ENCODE measurements around the gene GJC2.
A peak's percentile ranks its signal among the peaks of the same experiment; 100 is the strongest.
"Not testable (repeated sequence)": the region's sequence is repeated elsewhere in the genome, so short reads cannot be mapped to it uniquely, and the experiment has no call there.

GJC2 gene

GRCh38 chr1:228149406-228150119, at the start of gene GJC2:
TSS of gene GJC2 (plus strand) at chr1:228149930. CDS start at chr1:228157759, 7,829 bp downstream.
- no peak for FAIRE-seq

GRCh38 chr1:228100822-228101613, 48.7 kb upstream of the GJC2 start:
- no peak for FAIRE-seq
- no peak for DNase-seq (ENCODE audit: insufficient read length, low spot score)

More at GRCh38 chr1:228149406-228150119, at the start of gene GJC2:
- DNase-seq (ENCODE audit: insufficient read length, low spot score): no peak

- no peak for FAIRE-seq
- DNase-seq (ENCODE audit: insufficient read length, low spot score): no peak
Measured at GRCh38 chr1:228101614-228101993, 48.1 kb upstream of the GJC2 start.

GRCh38 chr1:228101994-228102790, 47.5 kb upstream of the GJC2 start:
- FAIRE-seq (peak; percentile 20), DNase-seq (ENCODE audit: insufficient read length, low spot score) (no peak)

- FAIRE-seq (peak; percentile 99), DNase-seq (ENCODE audit: insufficient read length, low spot score) (peak; percentile 98)
Measured at GRCh38 chr1:228102791-228103620, 46.7 kb upstream of the GJC2 start, which contains the start of gene C1orf35. TSS of gene C1orf35 (minus strand) at chr1:228103325. CDS start at chr1:228103227, 98 bp downstream.

GRCh38 chr1:228104526-228105269, 45.0 kb upstream of the GJC2 start:
- FAIRE-seq: no peak
- DNase-seq (ENCODE audit: insufficient read length, low spot score): no peak

GRCh38 chr1:228105270-228105995, 44.3 kb upstream of the GJC2 start:
- DNase-seq (ENCODE audit: insufficient read length, low spot score): no peak
- no peak for FAIRE-seq

GRCh38 chr1:228105996-228106799, 43.5 kb upstream of the GJC2 start:
- no peak for DNase-seq (ENCODE audit: insufficient read length, low spot score)
- FAIRE-seq: no peak

GRCh38 chr1:228106800-228107054, 43.0 kb upstream of the GJC2 start:
- FAIRE-seq: no peak

GRCh38 chr1:228107636-228108035, 42.1 kb upstream of the GJC2 start:
- no peak for FAIRE-seq
- no peak for DNase-seq (ENCODE audit: insufficient read length, low spot score)

More at GRCh38 chr1:228106800-228107054, 43.0 kb upstream of the GJC2 start:
- DNase-seq (ENCODE audit: insufficient read length, low spot score): no peak

GRCh38 chr1:228108055-228108690, 41.6 kb upstream of the GJC2 start:
- FAIRE-seq (no peak), DNase-seq (ENCODE audit: insufficient read length, low spot score) (no peak)

GRCh38 chr1:228108742-228109072, 41.0 kb upstream of the GJC2 start:
- no peak for DNase-seq (ENCODE audit: insufficient read length, low spot score)
- no peak for FAIRE-seq

GRCh38 chr1:228109073-228109961, 40.4 kb upstream of the GJC2 start, which contains the start of gene MRPL55:
TSS of gene MRPL55 (minus strand) at chr1:228109299. CDS start at chr1:228108260, 1,039 bp downstream.
- DNase-seq (ENCODE audit: insufficient read length, low spot score) (peak; percentile 95), FAIRE-seq (peak; percentile 99)

GRCh38 chr1:228109962-228110488, 39.7 kb upstream of the GJC2 start:
- FAIRE-seq: no peak
- no peak for DNase-seq (ENCODE audit: insufficient read length, low spot score)

- DNase-seq (ENCODE audit: insufficient read length, low spot score) (no peak), FAIRE-seq (no peak)
Measured at GRCh38 chr1:228110556-228110955, 39.2 kb upstream of the GJC2 start.

- not testable (repeated sequence) for FAIRE-seq; DNase-seq (ENCODE audit: insufficient read length, low spot score)
Measured at GRCh38 chr1:228111315-228111714, 38.4 kb upstream of the GJC2 start.
